NCI-H748 (cell line): ENCODE results near the gene TBKBP1.
"Not testable (repeated sequence)": the region's sequence is repeated elsewhere in the genome, so short reads cannot be mapped to it uniquely, and the experiment has no call there.

Experiments used
- DNase-seq: peaks from one replicate; lab custom pipeline; 2025; ENCODE audit not compliant: unreplicated experiment; lab: John Stamatoyannopoulos, UW

The TBKBP1 gene

GRCh38 chr17:47729476-47729875, 35.5 kb downstream of the TBKBP1 start:
- no peak for DNase-seq

DNA sequence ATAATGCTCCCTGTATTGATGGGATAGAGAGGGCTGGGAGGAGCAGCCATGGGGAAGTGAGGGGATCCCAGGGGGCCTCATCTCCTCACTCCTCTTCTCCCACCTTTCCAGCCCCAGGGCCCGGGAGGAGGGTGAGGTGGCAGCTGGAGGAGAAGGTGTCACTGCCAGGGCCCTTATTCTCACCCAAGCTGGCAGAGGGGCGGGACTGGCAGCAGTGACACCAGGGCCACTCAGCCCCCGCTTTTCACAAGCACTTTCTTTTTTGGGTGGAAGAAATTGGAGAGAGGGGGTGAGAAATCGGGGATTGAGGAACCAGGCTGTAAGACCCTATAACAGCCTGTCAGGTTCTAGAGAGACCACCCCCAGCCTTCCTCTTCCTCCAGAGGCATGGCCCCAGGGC, 36.7 kb downstream of the TBKBP1 start:
- DNase-seq = no peak

DNA sequence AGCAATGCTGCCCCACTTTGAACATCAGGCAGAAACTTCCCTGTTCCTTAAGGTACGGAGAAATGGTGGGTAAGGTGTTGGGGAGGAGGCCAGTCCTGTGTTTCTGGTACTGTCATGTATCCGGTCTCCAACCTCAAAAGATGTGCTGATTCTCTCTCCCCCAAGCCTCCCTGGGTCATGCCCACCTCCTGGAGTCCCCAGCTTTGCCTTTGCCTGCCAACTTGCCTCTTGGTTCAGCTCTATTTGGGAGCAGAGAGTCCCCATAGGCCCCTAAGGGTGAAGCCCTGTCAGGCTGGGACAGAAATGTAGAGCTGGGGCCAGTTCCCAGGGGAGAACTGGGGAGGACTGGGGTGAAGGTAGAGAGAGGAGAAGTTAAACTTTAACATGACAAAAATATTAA, 37.4 kb downstream of the TBKBP1 start:
- no peak for DNase-seq

DNA sequence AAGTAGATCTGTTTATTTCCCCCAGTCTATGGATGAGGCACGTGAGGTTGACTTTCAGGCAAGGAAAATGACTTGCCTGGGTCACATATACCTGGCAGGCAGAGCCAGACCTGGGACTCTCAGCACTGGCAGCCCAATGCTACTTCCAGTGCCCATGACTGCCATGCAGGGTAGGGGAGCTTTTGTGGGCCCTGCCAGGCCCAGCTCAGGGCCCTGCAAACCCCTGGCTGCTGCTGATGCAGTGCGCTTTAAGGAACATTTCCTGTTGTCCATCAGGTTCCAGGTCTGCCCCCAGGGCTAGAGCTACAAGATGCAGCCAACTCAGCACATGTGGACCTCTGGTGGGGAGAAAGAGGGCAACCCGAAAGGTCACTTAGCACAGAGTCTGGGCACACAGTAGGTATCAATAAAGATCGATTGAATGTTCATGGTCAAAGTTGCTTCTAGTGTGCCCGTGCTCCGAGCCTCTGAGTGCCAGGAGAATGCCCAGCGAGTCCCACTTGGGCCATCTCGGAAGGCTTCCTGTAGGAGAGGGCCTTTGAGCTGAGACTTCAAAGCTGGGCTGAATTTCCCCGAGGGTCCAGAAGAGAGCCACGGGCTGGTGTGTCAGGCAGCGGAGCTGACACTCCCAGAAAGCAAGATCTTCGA, 38.6 kb downstream of the TBKBP1 start:
- no peak for DNase-seq

DNA sequence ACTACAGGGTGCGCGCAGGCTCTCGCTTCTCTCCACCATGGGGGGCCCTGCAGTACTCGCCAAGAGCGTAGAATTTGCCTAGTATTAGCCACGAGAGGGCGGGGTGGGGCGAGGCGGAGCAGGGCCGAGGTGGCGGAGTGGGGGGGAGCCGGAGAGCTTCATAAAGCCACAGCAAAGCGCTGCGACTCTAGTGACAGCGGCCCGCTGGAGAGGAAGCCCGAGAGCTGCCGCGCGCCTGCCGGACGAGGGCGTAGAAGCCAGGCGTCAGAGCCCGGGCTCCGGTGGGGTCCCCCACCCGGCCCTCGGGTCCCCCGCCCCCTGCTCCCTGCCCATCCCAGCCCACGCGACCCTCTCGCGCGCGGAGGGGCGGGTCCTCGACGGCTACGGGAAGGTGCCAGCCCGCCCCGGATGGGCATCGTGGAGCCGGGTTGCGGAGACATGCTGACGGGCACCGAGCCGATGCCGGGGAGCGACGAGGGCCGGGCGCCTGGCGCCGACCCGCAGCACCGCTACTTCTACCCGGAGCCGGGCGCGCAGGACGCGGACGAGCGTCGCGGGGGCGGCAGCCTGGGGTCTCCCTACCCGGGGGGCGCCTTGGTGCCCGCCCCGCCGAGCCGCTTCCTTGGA, 39.2 kb downstream of the TBKBP1 start, which contains the start of gene TBX21:
Gene TBX21 (plus strand): TSS at position 190 of the 627 bp plus-strand sequence. CDS start 219 bp downstream, at position 409.
- DNase-seq = peak; percentile 85

GRCh38 chr17:47733674-47734410, 39.9 kb downstream of the TBKBP1 start:
- peak; percentile 34 for DNase-seq

GRCh38 chr17:47735139-47735464, 41.1 kb downstream of the TBKBP1 start:
- DNase-seq = no peak

- DNase-seq = no peak
Observed at GRCh38 chr17:47735536-47736011, 41.6 kb downstream of the TBKBP1 start.

DNA sequence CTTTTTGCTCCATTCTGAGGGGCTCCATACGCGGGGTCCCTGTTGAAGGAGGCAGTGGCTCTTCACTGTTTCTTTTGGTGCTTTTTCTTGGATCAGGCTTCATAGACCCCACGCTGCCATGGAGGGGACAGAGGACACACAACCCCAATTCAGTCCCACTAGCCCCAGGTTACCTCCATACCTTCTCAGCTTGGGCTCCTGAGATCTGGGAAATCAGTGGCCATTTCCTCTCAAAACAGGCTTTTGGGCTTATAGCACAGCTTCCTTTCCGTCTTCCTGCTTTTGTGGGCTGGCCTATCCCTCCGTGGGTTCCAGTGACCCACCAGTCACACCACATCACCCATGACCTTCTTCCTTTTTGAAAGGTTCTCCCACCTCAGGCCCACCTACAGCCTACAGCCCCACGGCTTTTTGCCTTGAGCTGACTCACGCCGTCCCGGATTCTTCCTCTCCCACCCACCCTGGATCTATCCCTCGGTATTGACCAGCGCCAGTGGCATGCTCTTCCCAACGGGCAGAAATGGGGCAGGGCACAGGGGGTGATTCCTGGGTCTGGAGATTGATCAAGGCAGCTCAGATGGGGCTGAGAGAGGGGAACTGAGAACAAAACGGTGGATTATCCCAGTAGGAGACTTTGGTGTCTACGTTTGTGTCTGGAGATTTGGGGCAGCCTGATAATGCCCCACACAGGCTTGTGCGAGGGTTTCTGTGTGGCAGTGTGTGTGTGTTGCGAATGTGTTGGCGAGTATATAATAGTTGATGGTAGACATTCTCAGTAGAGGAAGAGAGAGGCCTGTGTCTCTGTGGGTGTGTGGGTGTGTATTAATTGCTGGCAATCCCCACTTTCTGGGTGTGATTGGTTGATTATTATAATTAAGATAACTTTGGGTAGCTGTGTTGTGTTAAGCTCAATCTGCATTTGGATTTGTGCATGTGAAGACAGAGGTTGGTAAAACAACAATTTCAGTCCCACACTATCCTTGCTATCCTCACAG, 42.8 kb downstream of the TBKBP1 start:
- DNase-seq = no peak

DNA sequence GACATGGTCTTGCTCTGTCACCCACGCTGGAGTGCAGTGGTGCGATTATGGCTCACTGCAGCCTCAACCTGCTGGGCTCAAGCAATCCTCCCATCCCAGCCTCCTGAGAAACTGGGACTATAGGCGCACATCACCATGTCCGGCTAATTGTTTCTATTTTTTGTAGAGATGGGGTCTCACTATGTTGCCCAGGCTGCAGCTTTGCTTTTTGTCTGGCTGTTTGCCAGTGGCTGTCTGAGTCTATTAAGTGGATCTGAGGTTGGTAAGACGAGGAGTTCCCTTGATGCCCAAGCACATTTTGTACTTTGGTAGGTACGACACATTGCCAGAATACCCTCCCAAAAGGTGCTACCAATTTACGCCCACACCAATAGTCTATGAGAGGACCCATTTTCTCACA, 44.2 kb downstream of the TBKBP1 start:
- no peak for DNase-seq

GRCh38 chr17:47739150-47739549, 45.2 kb downstream of the TBKBP1 start:
- DNase-seq = no peak

- not testable (repeated sequence) for DNase-seq
Observed at GRCh38 chr17:47739945-47740344, 46.0 kb downstream of the TBKBP1 start.

DNA sequence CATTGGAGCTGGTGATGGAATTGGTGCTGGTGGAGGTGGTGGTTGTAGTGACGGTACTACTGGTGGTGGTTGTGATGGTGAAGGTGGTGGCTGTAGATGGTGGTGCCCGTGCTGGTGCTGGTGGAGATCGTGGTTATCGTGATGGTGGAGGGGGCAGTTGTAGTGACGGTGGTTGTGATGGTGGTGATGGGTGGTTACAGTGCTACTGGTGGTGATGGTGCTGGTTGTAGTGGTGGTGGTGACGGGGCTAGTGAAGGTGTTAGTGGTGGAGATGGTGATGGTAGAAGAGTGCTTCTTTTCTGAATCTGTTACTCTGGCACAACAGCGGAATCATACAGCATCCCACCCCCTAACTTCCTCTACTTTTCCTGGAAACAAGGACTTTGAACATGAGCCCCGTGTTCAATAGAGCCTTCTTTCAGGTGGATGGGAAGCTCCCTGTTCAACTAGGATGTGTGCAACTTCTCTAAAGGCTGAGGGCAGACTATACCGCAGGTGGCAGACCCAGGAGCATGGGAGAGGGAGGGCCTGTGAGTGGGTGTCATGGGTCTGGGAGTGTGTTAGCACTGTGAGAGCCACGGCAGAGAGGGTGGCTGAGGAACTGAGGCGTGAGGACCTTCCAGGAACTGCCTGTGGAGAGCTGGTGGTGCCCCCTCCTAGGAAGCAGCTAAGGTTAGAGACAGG, 47.3 kb downstream of the TBKBP1 start:
- no peak for DNase-seq

- DNase-seq = no peak
Observed at GRCh38 chr17:47741793-47742145, 47.8 kb downstream of the TBKBP1 start.

GRCh38 chr17:47742319-47743181, 48.6 kb downstream of the TBKBP1 start:
- DNase-seq = no peak

DNA sequence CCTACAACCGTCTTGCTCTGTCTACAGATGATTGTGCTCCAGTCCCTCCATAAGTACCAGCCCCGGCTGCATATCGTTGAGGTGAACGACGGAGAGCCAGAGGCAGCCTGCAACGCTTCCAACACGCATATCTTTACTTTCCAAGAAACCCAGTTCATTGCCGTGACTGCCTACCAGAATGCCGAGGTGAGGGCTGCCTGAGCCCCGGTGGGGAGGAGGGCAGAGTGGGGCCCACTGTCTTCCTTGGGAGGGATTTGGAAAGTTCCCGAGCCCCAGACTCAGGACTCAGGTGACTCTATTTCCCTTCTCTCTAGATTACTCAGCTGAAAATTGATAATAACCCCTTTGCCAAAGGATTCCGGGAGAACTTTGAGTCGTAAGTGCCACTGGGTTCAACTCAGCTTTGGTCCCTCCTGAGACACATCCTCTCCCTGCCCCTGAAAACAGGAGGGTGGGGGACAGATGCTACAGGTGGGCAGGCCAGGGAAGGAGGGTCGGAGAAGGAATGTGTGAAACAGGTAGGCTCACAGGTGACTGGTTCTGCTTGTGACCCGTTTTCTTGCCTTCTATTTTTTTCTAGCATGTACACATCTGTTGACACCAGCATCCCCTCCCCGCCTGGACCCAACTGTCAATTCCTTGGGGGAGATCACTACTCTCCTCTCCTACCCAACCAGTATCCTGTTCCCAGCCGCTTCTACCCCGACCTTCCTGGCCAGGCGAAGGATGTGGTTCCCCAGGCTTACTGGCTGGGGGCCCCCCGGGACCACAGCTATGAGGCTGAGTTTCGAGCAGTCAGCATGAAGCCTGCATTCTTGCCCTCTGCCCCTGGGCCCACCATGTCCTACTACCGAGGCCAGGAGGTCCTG, 50.4 kb downstream of the TBKBP1 start:
- no peak for DNase-seq

GRCh38 chr17:47745037-47745380, 51.0 kb downstream of the TBKBP1 start:
- DNase-seq = no peak

GRCh38 chr17:47751471-47751870, 57.5 kb downstream of the TBKBP1 start:
- no peak for DNase-seq

DNA sequence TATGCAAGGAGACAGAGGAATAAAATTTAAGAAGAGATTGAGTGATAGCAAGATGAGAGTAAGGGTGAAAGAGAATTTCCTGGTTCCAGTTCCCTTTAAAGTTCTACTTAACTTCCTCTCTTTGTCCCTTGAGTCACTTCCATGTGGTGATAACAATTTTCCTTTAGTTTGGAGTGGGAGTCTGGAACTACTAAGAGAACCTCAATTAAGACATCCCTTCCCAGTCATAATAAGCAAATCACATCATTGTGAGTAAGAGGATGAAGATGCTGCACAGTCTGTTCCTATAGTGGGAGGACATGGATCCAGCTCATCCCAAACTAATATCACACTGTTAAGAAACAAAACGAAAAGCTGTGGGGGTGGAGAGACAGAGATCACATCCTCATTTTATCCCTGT, 63.4 kb downstream of the TBKBP1 start:
- no peak for DNase-seq
